Right lobe of liver (tissue), 4 donors: ENCODE results near the gene DHFR.

Experiments
- CTCF ChIP-seq, 4 donors: fragments of 200-600 bp in 3 of 4; fragments of 450-650 bp in 1 of 4; IDR thresholded peaks; one replicate each; pipeline versions ENCODE4 v1.5.1 to v1.8.0; 2016 to 2022; ENCODE audit warnings: antibody characterized with exemption in 4 of 4, mild to moderate bottlenecking in 2 of 4
- POLR2A ChIP-seq: fragments of 450-650 bp; IDR thresholded peaks from one replicate; pipeline ENCODE4 v1.6.1; 2017; ENCODE audit warnings: antibody characterized with exemption, mild to moderate bottlenecking
- donor health status: DM: no; HTN: no; CAD: no.
- donor health status: DM: no; HTN: no; CAD: no.
- donor health status: DM: no; HTN: yes; CAD: no.

GRCh38 chr5:80600943-80601693 is 53.7 kb downstream of the DHFR start:
- TF ChIP-seq CTCF (IDR thresholded peaks at IDR 0.05) (no peak), POLR2A (no peak)
